Left colon (tissue), 2 donors: ENCODE measurements around the gene TMEM53. TPM values are rescaled to one million over a fixed set of nuclear protein-coding genes. Genes with fewer than 3 reads are reported as not detected.
A peak's percentile ranks its signal among the peaks of the same experiment; 100 is the strongest.
"Not testable (repeated sequence)": the region's sequence is repeated elsewhere in the genome, so short reads cannot be mapped to it uniquely, and the experiment has no call there.

Source experiments
- ATAC-seq: fragments of 200-7000 bp; cut with Tn5 transposase; one replicate; pipeline ENCODE4 v1.9.1; 2020; ENCODE audit warnings: mild to moderate bottlenecking, moderate library complexity
- DNase-seq, 2 donors: peaks; one replicate each; pipeline ENCODE4 v3.0.0-alpha.2; 2020
- intact Hi-C, 2 donors: fragments of 100-400 bp; cut with DNase I in 1 of 2; cut with micrococcal nuclease in 1 of 2; formaldehyde crosslinking; loops; one replicate each; pipeline versions ENCODE4 v1.11.2 to v1.14.0; 2022; cut with DNase I, micrococcal nuclease
- total RNA-seq, 2 donors: library from RNA; stranded (reverse); fragmentation: NEBNext Ultra II Directional; extraction: Animal tissue kit (Norgen Biotek cat#: 25700); gene quantifications; one replicate each; pipeline ENCODE4 v1.2.1, GENCODE V29; 2021
- donor health status: DM: no; HTN: no; CAD: no.
- donor health status: DM: yes; HTN: yes; CAD: no.

The TMEM53 gene
- total RNA-seq, 2 donors from 2014 or later, result 31.3 to 35.7 TPM

- intact Hi-C loops, result no loop called here
- ATAC-seq (no peak), DNase-seq (no peak)
These were observed 26.9 kb upstream of the TMEM53 start for GRCh38 chr1:44701141-44701573.

DNA sequence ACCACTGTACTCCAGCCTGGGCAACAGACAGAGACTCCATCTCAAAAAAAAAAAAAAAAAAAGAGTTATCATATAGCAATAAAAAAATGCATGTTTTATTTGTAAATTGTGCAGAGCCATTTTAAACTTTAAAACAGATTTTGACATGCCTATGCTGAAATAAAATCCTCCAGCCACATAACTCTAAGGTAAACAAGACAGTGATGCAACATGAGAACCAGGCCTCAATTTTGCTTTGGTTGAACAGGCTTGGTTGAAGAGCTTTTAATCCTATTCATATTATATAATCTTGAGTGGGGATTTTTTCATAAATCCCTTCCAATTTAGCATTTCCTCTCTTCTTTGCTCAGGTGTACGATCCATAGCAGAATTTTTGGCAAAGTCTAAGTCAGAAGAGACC lies 26.3 kb upstream of the TMEM53 start:
- intact Hi-C loops, result no loop called here
- DNase-seq (no peak), ATAC-seq (no peak)

- DNase-seq, intact Hi-C loops: not testable (repeated sequence)
These were observed 25.1 kb upstream of the TMEM53 start for GRCh38 chr1:44699375-44699774.

GRCh38 chr1:44698138-44698537 lies 23.9 kb upstream of the TMEM53 start:
- DNase-seq (no peak), ATAC-seq (no peak)
- intact Hi-C loops, result no loop called here

More at GRCh38 chr1:44699375-44699774, 25.1 kb upstream of the TMEM53 start:
- ATAC-seq, result not testable (repeated sequence)

DNA sequence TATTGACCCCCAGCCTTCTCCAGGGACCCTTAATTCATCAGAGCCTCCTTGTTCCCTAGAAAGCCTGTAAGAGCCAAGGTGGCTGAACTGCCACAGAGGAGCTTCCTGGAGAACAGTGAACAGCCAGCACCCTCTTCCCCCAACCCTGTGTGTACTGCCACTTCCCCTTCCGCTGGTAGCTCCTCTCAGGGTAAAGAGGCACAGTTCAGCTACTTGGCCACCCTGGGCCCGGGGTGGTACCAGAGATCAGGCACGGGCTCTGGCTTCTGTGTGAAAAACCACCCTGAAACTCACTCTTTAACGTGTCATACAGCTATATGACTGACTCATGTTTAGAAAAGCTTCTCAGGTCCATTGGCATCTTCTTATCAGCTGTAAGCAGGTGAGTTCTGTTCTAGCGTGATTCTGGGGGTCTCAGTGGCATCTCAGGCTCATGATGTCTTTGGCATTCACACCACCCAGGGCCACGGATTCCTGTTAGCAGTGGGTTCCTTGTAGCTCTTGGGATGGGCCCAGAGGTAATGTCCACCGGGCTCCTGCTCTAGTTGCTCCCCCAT lies 22.6 kb upstream of the TMEM53 start:
- no peak for DNase-seq
- intact Hi-C loops, result no loop called here
- no peak for ATAC-seq

DNA sequence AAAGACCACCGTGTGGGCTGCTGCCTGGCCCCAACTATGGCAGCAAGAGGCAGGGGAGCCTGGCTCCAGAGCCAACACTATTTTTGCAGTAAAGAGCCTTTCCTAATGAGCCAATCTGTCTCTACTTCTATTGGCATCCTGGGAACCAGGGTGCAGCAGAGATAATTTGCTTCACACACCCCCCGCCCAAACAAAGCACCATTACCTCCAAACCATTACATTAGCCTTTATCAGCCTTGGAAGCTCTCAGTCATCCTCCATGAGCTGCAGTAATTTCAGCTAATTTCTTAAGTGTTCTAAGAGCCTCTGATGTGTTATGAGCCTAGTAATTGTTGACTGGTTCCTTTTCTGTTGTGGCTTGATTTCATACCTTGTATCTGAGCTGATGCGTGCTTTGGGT lies 21.8 kb upstream of the TMEM53 start:
- ATAC-seq, result no peak
- intact Hi-C loops, result no loop called here
- DNase-seq, result no peak

- intact Hi-C loops, result no loop called here
- no peak for ATAC-seq
- no peak for DNase-seq
These were observed 21.4 kb upstream of the TMEM53 start for GRCh38 chr1:44695671-44696070.

- intact Hi-C loops, result no loop called here
- ATAC-seq (no peak), DNase-seq (no peak)
These were observed 20.7 kb upstream of the TMEM53 start for GRCh38 chr1:44694863-44695478.

DNA sequence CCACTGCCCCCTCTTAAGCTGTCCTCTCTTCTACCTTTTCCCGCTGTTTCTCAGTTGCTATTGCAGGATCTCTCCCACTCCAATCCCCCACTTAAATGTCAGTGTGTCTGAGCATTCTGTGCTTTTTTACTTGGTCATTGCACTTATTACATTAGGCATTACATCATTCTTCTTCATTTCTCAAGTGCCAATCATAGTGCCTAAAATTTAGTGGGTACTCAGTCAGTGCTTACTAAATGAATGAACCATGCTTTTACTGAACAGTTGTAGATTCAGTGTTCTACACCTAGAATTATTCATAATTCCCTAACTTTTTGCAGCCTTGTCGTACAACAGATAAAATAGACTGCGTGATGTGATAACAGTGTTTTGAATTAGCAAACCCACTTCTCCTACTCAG lies 19.6 kb upstream of the TMEM53 start:
- DNase-seq, result no peak
- intact Hi-C loops, result no loop called here
- no peak for ATAC-seq

DNA sequence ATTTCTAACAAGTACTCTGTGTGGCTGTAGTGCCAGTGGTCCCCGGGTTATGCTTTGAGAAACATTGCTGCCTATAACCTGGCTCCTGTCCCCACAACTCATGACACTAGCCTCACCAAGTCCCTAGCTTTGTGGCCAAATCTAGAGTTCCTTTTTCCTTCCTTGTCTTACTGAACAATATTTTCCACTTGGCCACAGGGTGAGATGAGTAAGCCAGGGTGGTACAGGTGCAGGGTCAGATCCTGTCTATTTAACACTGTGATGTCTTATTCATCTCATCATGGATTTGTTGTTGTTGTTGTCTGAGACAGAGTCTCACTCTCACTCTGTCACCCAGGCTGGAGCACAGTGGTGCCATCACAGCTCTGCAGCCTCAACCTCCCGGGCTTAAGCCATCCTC lies 18.9 kb upstream of the TMEM53 start:
- intact Hi-C loops, result no loop called here
- ATAC-seq (no peak), DNase-seq (no peak)

- no peak for DNase-seq
- intact Hi-C loops, result no loop called here
- peak; percentile 12 for ATAC-seq
These were observed 15.1 kb upstream of the TMEM53 start for GRCh38 chr1:44689447-44689765.

GRCh38 chr1:44688760-44689446 lies 14.6 kb upstream of the TMEM53 start:
- ATAC-seq (peak; percentile 34), DNase-seq (no peak)
- intact Hi-C loops, result no loop called here

DNA sequence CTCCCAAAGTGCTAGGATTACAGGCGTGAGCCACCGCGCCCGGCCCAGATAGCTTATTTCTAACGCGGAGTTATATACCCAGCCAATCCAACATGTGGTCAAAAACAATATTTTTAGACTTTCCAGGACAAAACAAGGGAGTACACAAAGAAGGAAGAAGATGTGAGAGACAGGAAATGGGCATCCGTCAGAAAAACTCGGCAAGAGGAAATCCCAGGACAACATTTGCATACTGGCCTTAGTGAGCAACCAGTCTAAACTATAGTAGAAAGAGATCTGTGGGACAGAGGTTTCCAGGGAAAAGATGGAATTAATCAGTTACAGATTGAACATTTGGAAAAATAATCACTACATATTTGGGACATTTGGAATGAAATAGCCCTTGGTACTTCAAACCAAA lies 11.6 kb upstream of the TMEM53 start:
- ATAC-seq (no peak), DNase-seq (no peak)
- intact Hi-C loops, result no loop called here

DNA sequence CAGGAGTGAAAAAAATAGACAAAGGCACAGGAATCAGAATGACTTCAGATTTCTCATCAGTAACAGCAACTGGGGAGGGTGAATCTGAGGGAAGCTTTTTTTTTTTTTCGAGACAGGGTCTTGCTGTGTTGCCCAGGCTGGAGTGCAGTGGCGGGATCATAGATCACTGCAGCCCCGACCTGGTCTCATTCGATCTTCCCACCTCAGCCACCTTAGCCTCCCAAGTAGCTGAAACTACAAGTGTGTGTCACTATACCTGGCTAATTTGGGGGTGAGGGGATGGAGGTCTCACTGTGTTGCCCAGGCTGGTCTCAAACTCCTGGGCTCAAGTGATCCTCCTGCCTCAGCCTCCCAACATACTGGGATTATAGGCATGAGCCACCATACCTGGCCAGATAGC lies 10.9 kb upstream of the TMEM53 start:
- DNase-seq (no peak), ATAC-seq (no peak)
- intact Hi-C loops, result no loop called here

- intact Hi-C loops, result no loop called here
- no peak for DNase-seq
- ATAC-seq, result no peak
These were observed 10.2 kb upstream of the TMEM53 start for GRCh38 chr1:44684525-44684924.

DNA sequence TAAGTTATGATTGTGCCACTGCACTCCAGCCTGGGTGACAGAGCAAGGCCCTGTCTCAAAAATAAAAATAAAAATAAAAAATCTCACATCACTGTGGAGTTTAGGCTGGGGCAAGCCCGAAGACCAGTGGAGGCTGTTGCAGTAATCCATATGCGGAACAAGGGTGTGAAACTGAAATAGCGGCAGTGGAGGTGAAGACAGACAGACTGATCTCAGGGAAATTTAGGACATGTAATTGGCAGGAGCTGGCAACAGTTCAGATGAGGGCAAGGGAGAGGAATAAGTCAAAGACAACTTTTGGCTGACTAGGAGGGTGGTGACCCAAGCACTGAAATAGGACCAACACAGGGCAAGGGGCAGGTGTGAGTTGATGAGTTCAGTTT lies 8.6 kb upstream of the TMEM53 start:
- no peak for ATAC-seq
- DNase-seq, result no peak
- intact Hi-C loops, result no loop called here

DNA sequence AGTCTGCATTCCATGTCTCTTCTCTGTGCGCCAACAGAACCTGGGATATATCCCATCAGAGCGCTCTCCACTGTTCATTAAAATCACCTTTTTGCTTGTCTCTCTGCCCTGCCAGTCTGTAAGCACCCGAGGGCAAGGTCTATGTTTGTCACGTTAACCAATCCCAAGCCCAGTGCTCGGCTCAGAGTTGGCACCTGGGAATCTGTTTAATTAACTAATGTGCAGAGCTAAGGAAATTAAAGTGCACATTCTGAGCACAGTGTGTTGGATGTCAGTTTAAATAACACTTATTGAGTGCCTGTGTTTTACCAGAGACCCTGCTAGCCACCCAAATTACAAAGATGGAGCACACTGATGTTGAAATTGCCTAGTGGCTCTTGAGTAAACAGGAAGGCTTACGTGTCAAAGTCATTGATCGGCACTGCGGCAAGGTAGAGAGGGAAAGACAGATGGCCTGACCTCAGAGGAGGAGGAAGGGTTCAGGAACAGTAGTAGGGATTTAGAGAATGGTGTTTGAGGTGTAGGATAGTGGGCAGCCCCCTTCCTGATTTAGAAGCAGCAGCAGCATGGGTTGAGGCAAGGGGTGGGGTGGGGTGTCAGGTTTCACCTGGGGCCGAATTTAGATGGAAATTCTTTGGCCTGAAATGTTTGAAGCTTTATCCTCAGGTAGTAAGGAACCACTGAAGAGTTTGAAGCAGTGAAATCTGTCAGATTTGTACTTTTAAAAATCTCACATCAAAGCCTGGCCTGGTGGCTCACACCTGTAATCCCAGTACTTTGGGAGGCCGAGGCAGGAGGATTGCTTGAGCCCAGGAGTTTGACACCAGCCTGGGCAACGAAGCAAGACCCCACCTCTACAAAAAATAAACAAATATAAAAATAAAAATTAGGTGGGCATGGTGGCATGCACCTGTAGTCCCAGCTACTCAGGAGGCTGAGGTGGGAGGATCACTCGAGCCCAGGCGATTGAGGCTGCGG lies 7.9 kb upstream of the TMEM53 start:
- intact Hi-C loops, result no loop called here
- DNase-seq (no peak), ATAC-seq (peak; percentile 51)

DNA sequence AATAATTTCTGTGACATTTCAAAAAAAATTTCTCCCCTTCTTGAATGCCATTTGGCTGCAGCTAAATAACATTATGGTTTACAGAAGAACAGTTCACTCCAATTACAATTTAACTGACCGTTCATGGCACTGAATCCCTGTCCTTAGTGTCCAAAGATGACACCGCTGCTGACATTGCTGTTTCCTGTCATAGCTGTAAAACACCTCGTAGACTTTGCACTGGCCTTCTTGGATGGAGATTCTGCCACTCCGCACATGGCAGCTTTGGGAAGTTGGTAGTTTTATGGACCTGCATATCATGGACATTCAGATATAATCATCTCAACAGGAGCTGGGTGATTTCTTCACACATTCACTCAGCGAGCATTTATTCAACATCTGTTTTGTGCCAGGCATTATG lies 5.2 kb upstream of the TMEM53 start:
- intact Hi-C loops, result no loop called here
- ATAC-seq, result no peak
- no peak for DNase-seq

DNA sequence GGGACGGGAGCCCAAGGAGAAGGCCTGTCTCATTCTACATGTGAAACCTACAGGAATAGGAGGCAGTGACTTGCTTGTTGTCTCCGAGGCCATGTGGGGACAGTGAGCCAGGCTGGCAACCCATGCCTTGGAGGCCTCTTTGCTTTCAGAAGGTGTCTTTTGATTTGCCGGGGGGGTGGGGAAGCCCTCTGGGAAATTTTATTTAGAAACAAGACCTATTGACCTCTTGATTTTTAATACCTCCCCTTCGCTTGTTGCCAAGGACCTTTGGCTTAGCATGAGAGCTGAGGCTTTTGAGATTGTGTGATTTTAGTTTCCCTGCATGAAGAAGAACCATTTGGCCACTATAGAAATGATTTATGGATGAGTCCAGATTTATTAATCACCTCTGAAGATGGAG lies 4.3 kb upstream of the TMEM53 start:
- no peak for DNase-seq
- no peak for ATAC-seq
- intact Hi-C loops, result no loop called here

- ATAC-seq (no peak), DNase-seq (no peak)
- intact Hi-C loops, result no loop called here
These were observed 3.8 kb upstream of the TMEM53 start for GRCh38 chr1:44678120-44678519.
